NCI-H526 treated with DMSO at 0.1 percent for 48 hours (cell line): ENCODE data around the gene BIK.
"Not testable (repeated sequence)": the region's sequence is repeated elsewhere in the genome, so short reads cannot be mapped to it uniquely, and the experiment has no call there.

Experiments
- DNase-seq: peaks from one replicate; lab custom pipeline; 2025; lab: John Stamatoyannopoulos, UW

BIK gene

DNA sequence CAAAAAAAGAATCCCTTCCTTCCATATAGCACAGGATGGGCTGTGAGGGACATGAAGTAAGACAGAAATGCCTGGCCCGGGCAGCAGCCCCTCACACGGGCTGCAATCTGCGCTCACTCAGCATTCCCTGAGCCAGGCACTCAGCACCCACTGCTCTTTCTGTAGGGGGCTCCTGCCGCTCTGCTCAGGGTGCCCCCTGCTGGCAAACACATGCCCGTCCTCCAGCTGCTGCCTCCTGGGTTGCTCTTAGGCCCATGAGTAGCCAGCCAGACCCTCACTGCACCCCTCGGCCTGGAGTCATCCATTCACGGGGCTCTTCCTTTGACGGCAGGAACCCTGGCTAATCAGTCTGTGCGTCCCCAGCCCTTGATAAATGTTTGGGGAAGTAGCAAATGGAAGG is 25.7 kb downstream of the BIK start:
- no peak for DNase-seq

- no peak for DNase-seq
These were observed 26.3 kb downstream of the BIK start for GRCh38 chr22:43136801-43137200.

- peak; percentile 41 for DNase-seq
These were observed 32.5 kb downstream of the BIK start, which contains the start of gene MCAT for GRCh38 chr22:43142880-43143562. Gene MCAT, minus strand, starts transcription at chr22:43143398. Its CDS starts 50 bp downstream, at chr22:43143348.

- no peak for DNase-seq
These were observed 34.4 kb downstream of the BIK start for GRCh38 chr22:43144949-43145348.

GRCh38 chr22:43145371-43145770 is 34.8 kb downstream of the BIK start:
- DNase-seq, result not testable (repeated sequence)

- DNase-seq, result not testable (repeated sequence)
These were observed 35.8 kb downstream of the BIK start for GRCh38 chr22:43146332-43146731.

- DNase-seq, result no peak
These were observed 37.3 kb downstream of the BIK start for GRCh38 chr22:43147821-43148220.

- DNase-seq, result no peak
These were observed 38.0 kb downstream of the BIK start for GRCh38 chr22:43148581-43148980.

DNA sequence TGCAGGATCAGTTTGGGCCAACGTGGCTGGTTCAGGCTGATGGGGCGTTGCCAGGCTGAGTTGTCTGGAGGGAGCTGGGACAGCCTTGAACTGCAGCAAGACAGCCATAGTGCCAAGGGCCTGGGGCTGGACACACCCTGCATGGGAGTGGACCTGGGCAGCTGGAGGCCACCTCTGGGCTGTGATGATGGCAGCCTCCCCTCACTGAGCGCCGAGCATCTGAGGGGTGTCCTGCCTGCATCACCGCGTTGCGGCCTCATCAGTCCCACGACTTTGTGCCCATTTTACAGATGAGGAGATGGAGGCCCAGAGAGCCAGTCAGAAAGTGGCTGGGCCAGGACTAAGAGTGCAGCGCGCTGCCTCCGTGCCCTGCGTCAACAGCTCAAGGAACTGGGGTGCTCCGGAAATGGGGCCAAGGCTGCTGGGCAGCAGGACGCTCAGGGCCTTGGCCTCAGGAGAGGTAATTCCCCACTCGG is 40.2 kb downstream of the BIK start:
- DNase-seq, result no peak

DNA sequence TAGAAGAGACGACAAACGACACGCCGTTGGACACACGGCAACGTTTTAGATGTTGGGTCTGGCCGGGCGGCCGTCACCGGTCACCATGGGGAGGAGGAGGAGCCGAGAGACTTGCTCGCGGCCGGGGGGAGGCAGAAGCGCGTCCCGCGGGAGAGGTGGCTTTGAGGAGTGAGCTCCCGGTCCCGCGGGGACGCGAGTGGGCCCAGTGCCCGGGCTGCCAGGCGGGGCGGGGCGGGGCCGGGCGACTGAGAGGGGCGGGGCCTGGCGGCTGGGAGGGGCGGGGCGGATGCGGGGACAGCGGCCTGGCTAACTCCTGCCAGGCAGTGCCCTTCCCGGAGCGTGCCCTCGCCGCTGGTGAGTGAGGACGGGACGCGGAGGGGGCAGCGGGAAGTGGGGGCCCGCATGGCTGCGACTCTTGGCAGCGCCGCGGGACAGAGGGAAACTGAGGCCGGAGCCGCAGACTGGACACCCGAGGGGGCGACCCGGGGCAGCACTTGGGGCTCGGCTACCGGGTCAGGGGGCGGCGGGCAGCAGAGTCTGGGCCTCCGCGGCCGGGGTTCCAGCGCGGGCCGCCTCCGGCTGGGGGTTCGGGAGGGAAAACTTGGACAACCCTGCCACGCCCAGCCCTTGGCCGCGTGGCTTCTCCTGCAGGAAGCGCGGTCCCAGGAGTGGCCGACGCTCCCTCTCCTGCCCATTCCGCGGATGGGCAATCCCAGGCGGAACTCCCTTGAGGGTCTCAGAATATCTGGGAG is 40.9 kb downstream of the BIK start, which contains the start of gene TSPO:
TSPO (plus strand) TSS at position 309 of the 752 bp plus-strand sequence. CDS start 7,680 bp downstream, outside the sequence.
- DNase-seq, result no peak

DNA sequence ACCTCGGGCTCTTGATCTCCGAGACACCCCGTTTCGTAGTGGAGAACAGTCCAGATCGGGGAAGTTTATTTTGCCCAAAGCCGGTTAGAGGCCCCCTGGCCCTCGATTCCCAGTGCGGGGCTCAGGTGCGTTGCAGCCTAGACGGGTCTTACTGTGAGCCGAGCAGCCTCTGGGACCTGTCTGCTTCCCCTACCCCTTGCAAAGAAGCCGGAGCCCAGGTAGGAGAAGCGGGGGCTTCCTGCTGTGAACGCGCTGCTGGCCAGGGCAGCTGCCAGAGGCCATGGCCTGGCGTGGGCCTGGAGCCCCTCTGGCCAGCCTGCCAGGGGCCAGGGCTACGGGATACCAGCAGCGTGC is 41.4 kb downstream of the BIK start:
- no peak for DNase-seq

DNA sequence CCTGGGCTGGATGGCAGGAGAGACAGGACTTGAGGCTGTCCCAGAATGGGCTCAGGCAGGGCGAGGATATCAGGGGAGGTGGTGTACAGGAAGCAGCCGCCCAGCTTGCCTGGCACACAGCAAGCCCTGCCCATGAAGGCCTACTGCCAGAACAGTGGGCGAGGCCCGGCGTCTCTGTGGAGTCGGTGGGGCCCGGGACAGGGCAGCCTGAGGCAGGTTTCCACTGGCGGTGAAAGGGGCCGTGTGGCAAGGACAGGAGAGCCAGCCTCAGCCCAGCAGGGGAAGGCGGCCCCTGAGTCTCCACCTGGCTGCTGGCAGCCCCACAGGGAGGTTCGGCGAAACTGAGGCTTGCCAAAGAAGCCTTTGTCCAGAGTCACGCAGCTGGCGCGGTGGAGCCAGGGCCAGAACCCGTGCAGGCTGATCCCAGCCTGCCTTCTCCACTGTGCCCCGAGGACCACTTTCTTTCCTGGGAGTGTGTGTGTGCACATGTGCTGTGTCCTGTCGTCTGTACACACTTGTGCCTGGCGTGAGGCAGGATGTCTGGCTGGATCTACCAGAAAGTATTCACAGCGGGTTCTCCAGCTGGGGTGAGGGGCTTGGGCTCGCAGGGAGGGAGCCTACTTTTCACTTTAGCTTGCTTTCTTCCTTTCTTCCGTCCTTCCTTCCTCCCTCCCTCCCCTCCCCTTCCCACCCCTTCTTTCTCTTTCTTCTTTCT is 42.0 kb downstream of the BIK start:
- DNase-seq, result peak; percentile 9

DNA sequence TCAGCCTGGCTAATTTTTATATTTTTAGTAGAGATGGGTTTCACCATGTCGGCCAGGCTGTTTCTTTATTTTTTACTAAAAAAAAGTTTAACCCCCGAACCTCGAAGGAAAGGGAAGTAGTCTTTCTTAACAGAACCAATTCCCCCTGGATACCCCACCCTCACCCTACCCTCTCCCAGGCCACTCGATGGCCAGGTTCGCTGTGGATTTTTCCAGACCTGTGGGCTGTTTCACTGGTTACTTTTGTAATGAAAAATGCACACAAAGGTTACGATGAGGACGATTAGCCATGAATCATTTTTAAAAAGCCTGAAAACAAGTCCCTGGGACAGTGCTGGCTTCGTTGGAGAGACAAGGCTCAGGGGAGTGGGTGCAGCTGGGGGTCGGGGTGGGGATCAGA is 43.3 kb downstream of the BIK start:
- no peak for DNase-seq

DNA sequence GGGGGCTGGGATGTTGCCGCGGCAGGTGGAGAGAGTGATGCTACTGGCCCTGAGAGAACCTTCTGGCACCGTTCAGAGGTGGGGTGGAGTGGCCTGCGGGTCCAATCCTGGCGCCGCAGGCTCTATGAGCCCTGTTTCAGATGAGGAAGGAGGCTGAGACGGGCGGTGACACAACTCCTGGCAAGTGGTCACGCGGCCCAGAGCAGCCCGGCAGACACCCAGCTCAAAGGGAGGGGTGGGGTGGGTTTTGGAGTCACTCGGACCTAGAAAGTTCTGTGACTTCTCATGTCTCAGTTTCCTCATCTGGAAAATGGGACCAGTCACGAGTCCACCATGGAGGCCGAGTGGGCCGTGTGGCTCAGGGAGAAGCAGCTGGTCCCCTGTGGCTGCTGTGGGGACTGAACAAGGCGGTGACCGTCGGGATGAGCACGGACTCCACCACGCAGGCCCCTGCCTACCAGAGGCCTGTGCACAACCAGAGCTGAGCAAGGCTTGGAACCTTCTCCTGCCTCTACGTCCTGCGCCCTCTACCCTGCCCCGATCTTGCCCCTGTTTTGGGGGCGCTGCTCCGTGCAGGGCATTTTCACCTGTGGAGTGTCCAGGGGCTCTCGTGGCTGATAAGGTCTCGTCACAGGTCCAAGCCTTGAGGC is 44.5 kb downstream of the BIK start:
- DNase-seq, result no peak

DNA sequence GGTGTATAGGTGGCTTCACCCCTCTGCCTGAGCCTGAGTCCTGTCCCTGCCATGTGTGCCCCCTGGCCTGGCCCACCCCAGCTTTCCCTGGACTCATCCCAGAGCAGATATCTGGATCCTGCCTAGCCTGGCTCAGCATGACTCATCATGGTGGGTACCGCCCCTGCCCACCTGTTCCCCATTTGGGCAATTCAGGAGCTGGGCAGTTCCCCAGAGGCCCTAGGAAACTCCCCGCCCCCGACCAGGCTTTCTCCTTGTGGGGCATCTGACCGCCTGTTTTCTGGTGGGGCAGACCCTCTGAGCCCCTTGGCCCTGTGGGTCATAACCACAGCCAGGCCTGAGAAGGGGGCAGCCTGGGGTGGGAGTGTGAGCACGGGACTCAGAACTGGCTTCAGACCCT is 45.2 kb downstream of the BIK start:
- DNase-seq, result no peak

DNA sequence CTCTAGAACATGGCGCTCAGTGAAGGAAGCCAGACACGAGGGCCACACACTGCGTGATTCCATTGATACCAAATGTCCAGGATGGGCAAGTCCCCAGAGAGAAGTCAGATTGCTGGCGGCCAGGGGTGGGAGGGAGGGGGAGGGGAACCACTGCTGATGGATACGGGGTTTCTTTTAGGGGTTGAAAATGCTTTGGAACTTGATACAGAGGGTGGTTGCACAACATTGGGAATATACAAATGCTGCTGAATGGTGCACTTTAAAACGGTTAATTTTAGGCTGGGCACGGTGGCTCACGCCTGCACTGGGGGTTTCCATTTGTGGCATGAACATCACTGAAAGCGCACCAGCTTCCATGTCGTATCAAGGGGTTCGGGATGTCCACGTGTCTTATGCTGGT is 45.9 kb downstream of the BIK start:
- no peak for DNase-seq

GRCh38 chr22:43157874-43158546 is 47.5 kb downstream of the BIK start:
- no peak for DNase-seq

DNA sequence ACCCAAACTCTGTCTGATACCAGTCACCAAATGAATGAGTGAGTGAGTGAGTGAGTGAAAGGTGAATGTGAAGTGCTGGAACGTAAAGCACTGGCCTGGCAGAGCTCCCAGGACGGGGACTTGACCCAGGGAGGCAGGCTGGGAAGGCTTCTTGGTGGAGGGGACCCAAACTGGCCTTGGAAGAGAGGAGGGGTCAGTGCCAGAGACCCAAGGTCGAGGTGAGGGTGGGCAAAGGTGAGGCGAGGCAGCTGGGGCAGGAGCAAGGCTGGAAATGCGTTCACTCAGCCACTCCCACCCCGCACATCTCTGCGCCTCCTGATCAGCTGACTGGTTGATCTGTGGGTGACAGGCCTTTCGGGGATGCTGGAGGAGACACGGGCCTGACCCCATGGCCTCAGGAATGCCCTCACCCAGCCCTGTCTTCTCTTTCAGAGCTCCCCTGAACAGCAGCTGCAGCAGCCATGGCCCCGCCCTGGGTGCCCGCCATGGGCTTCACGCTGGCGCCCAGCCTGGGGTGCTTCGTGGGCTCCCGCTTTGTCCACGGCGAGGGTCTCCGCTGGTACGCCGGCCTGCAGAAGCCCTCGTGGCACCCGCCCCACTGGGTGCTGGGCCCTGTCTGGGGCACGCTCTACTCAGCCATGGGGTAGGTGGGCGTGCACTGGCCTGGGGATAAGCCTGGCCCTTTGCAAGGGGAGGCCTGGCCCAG is 48.4 kb downstream of the BIK start:
- no peak for DNase-seq

- DNase-seq, result no peak
These were observed 49.1 kb downstream of the BIK start for GRCh38 chr22:43159484-43160178.

DNA sequence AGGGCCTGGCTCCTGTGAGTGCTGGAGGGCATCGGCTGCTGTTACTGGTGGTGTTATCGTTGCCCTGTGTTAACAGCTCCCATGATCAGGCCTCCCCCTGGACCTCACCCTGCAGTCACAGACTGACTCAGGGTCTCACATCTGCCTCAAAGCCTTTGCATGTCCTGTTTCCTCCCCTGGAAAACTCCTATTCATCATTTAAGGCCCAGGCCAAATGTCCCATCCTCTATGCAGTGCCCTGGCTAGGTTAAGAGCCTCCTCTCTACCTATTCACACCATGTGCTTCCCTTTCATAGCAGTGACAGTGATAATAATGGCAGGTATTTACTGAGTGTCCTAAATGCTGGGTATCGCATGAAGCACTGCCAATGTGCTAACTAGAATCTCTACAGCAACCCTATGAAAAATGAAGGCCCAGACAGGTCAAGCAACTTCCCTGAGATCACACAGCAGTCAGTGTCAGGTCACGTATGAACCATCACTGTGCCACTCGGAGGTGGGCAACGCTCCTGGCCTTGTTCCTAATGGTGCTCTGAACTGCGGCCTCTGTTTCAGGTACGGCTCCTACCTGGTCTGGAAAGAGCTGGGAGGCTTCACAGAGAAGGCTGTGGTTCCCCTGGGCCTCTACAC is 50.1 kb downstream of the BIK start:
- DNase-seq, result no peak
